Measurements from ENCODE around the gene CSTF1. TPM values are rescaled to one million over a fixed set of nuclear protein-coding genes. Genes with fewer than 3 reads are reported as not detected.
"Not testable (repeated sequence)": the region's sequence is repeated elsewhere in the genome, so short reads cannot be mapped to it uniquely, and the experiment has no call there.

The CSTF1 gene
- total RNA-seq, 1 donor from 2014 or later: 14.7 TPM

- DNase-seq (ENCODE audit: low spot score): no peak
These were observed 23.3 kb upstream of the CSTF1 start for GRCh38 chr20:56369179-56369578.

- no peak for DNase-seq (ENCODE audit: low spot score)
These were observed 20.5 kb upstream of the CSTF1 start for GRCh38 chr20:56371977-56372376.

GRCh38 chr20:56372850-56373249, 19.6 kb upstream of the CSTF1 start:
- no peak for DNase-seq (ENCODE audit: low spot score)

GRCh38 chr20:56373942-56374341, 18.5 kb upstream of the CSTF1 start:
- DNase-seq (ENCODE audit: low spot score): peak; percentile 52

- DNase-seq (ENCODE audit: low spot score): no peak
These were observed 16.1 kb upstream of the CSTF1 start for GRCh38 chr20:56376331-56376730.

- no peak for DNase-seq (ENCODE audit: low spot score)
These were observed 14.1 kb upstream of the CSTF1 start for GRCh38 chr20:56378386-56378785.

- peak; percentile 83 for DNase-seq (ENCODE audit: low spot score)
These were observed 12.1 kb upstream of the CSTF1 start for GRCh38 chr20:56380375-56380774.

- DNase-seq (ENCODE audit: low spot score): no peak
These were observed 10.9 kb upstream of the CSTF1 start for GRCh38 chr20:56381501-56381900.

- DNase-seq (ENCODE audit: low spot score): no peak
These were observed 9.7 kb upstream of the CSTF1 start for GRCh38 chr20:56382696-56383095.

GRCh38 chr20:56383334-56383733, 9.1 kb upstream of the CSTF1 start:
- DNase-seq (ENCODE audit: low spot score): no peak

GRCh38 chr20:56385130-56385529, 7.3 kb upstream of the CSTF1 start:
- no peak for DNase-seq (ENCODE audit: low spot score)

- no peak for DNase-seq (ENCODE audit: low spot score)
These were observed 6.2 kb upstream of the CSTF1 start for GRCh38 chr20:56386219-56386618.

GRCh38 chr20:56388882-56389281, 3.6 kb upstream of the CSTF1 start:
- DNase-seq (ENCODE audit: low spot score): no peak

- DNase-seq (ENCODE audit: low spot score): no peak
These were observed 2.6 kb upstream of the CSTF1 start for GRCh38 chr20:56389807-56390206.

GRCh38 chr20:56390396-56390795, 2.0 kb upstream of the CSTF1 start:
- DNase-seq (ENCODE audit: low spot score): not testable (repeated sequence)

GRCh38 chr20:56391037-56391436, 1.4 kb upstream of the CSTF1 start:
- DNase-seq (ENCODE audit: low spot score): no peak

- DNase-seq (ENCODE audit: low spot score): no peak
These were observed 781 bp upstream of the CSTF1 start for GRCh38 chr20:56391596-56392131.

- no peak for DNase-seq (ENCODE audit: low spot score)
These were observed 537 bp downstream of the CSTF1 start for GRCh38 chr20:56392881-56393482.

- no peak for DNase-seq (ENCODE audit: low spot score)
These were observed 1.2 kb downstream of the CSTF1 start for GRCh38 chr20:56393653-56394052.

- DNase-seq (ENCODE audit: low spot score): peak; percentile 42
These were observed 2.7 kb downstream of the CSTF1 start for GRCh38 chr20:56395166-56395565.

GRCh38 chr20:56400001-56400640, 7.7 kb downstream of the CSTF1 start:
- DNase-seq (ENCODE audit: low spot score): peak; percentile 62

GRCh38 chr20:56403465-56403864, 11.0 kb downstream of the CSTF1 start:
- no peak for DNase-seq (ENCODE audit: low spot score)

GRCh38 chr20:56405356-56405755, 12.9 kb downstream of the CSTF1 start:
- not testable (repeated sequence) for DNase-seq (ENCODE audit: low spot score)

Data from umbilical cord (tissue), 2 donors.